ENCODE results near the gene PRXL2B. TPM values are rescaled to one million over a fixed set of nuclear protein-coding genes. Genes with fewer than 3 reads are reported as not detected.
A peak's percentile ranks its signal among the peaks of the same experiment; 100 is the strongest.
"Not testable (repeated sequence)": the region's sequence is repeated elsewhere in the genome, so short reads cannot be mapped to it uniquely, and the experiment has no call there.

PRXL2B gene
- total RNA-seq, 2 donors from 2014 or later, result 34.8 to 39.2 TPM

DNA sequence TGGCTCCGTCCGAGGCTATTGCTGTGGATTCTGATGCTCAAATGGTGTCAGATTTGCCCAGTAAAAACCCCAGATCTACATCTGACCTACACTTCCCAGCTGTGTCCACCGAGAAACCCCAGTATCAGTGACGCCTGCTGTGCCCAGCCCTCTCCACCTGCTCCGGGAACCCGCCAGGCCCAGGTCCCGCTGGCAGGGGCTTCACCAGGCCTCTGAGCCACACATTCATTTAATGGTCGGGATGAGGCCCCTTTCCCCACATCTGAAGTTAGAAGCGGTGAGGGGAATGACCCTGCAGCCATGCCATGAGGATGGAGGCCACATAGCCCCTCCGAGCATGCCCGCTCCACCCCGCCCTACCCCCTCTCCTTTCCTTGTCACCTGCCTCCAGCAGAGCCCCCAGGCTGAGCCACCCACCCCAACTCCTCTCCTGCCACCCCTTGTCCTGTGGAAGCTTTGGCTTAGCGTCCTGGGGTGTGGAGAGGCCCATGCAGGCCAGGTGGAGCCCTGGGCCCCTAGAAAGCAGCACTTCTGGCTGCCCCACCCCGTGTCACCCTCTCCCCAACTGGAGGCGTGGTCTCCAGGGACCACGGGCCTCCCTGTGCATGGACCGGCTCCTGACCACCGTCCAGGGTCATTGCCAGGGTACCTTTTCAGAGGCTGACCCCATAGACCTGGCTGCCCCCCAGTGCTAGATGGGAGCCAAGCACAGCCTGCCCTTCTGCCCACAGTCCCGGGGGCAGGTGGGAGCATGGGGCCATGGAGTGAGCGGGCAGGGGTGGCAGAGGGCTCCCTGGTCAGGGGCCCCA is 22.4 kb upstream of the PRXL2B start:
- Mint-ChIP-seq H3K36me3 (ENCODE audit: insufficient read depth in 2 of 2) (peaks cover 3% of the 10 kb centered on the region in 2 donors), H3K27me3 (ENCODE audit: low read depth) (no peaks in the 10 kb centered on the region), H3K27ac (no peak overlapping the region), H3K4me3 (no peak overlapping the region), H3K9me3 (no peaks in the 10 kb centered on the region), H3K4me1 (ENCODE audit: low read depth) (peaks cover 10% of the 10 kb centered on the region)
- no peak for DNase-seq
- ATAC-seq (replicated peaks in 1 of 2), result no peak

DNA sequence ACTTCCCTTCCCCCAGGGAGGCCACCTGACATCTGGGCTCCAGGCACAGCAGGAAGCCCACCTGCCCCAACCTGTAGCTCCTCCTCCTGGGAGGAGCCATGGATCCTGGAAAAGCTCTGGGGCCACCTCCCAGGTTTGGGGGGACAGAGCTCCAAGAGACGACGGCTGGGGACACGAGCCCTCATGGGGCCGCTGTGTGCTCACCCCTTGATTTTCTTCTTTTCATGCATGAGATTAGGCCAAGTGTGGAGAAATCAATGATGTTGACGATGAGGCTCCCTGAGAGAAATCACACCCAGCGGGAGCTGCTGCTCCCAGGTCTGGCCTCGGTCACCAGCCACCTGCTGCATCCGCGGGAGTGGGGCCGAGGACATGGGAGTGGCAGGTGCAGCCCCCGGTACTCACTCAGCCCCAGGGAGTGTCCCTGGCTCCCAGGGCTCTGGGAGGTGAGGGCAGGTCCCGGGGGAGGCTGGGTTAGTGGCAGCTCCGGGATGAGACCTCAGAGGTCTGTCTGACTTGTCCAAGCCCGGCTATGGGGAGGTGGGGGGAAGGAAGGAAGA is 21.7 kb upstream of the PRXL2B start:
- DNase-seq (no peak), ATAC-seq (replicated peaks in 1 of 2) (no peak)
- Mint-ChIP-seq H3K27me3 (ENCODE audit: low read depth) (no peaks in the 10 kb centered on the region), H3K4me3 (no peak overlapping the region), H3K9me3 (no peaks in the 10 kb centered on the region), H3K27ac (no peak overlapping the region), H3K36me3 (ENCODE audit: insufficient read depth in 2 of 2) (peaks cover 3% of the 10 kb centered on the region in 2 donors), H3K4me1 (ENCODE audit: low read depth) (peaks cover 10% of the 10 kb centered on the region)

DNA sequence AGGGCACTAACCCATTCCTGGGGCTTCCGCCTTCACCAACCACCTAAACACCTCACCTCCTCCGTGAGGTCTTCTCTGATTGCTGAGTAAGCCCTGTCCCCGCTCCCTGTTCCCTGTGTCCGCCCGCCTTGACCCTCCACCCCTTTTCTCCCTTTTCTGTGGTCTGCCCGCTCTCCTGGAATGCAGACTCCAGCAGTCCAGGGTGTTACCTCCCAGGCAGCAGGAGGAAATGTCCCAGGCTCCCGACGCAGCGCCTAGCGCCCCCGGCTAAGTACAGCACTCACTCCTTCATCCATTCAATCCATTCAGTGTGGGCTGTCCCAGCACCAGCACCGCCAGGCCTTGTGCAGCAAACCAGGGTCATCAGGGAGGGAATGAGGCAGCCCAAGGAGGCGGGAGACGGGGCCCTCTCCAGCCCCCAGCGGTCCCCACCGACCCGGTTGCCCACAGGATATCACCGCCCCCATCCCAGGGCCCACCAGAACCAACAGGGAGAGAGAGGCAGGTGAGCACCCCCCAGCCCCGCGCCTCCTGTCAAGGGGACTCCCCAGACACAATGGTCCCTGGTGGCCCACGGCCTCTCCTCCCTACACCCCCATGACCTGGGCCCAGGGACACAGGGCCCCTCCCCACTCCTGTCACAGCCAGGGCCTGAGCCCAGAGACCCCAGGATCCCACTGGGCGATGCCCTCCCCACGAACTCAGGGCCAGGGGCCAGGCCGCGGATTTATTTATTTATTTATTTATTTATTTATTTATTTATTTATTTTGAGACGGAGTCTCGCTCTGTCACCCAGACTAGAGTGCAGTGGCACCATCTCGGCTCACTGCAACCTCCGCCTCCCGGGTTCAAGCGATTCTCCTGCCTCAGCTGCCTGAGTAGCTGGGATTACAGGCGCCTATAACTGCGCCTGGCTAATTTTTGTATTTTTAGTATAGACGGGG is 20.2 kb upstream of the PRXL2B start:
- H3K27ac Mint-ChIP-seq, result no peak overlapping the region
- no peaks in the 10 kb centered on the region for H3K27me3 Mint-ChIP-seq (ENCODE audit: low read depth)
- DNase-seq, result no peak
- H3K4me1 Mint-ChIP-seq (ENCODE audit: low read depth), result peaks cover 7% of the 10 kb centered on the region
- ATAC-seq (replicated peaks in 1 of 2), result no peak
- H3K9me3 Mint-ChIP-seq, result no peaks in the 10 kb centered on the region
- peaks cover under 1 to 2% of the 10 kb centered on the region in 2 donors for H3K36me3 Mint-ChIP-seq (ENCODE audit: insufficient read depth in 2 of 2)
- no peak overlapping the region for H3K4me3 Mint-ChIP-seq

DNA sequence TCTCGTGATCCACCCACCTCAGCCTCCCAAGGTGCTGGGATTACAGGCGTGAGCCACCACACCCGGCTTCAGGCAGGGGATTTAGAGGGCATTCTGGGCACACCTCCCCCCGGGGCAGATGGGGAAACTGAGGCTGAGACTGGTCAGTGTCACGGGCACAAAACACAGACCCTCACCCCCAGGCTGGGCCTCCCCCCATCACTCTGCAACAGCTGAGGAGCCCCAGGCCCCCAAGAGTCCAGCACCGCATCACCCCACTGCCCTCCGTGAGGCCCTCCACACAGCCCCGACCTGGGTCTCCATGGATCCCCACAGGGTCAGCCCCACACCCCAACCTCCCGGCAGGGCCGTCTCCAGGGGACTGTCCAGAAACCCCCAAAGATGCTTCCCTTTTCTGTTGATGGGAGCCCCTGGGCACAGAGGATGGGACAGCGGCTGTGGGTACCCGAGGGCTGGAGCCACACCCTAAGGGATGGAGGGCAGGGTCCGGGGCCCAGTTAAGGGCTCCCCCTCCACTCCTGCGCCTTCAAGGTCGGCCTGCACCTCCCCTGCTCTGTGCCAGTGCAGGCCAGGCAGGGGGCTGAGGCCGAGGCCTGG is 19.4 kb upstream of the PRXL2B start:
- no peaks in the 10 kb centered on the region for H3K27me3 Mint-ChIP-seq (ENCODE audit: low read depth)
- no peak overlapping the region for H3K4me3 Mint-ChIP-seq
- DNase-seq (no peak), ATAC-seq (replicated peaks in 1 of 2) (peak in 1 of 2 donors; percentile 17)
- no peak overlapping the region for H3K27ac Mint-ChIP-seq
- H3K36me3 Mint-ChIP-seq (ENCODE audit: insufficient read depth in 2 of 2), result peaks cover 0 to 2% of the 10 kb centered on the region in 2 donors
- H3K4me1 Mint-ChIP-seq (ENCODE audit: low read depth), result peaks cover 5% of the 10 kb centered on the region
- no peaks in the 10 kb centered on the region for H3K9me3 Mint-ChIP-seq

DNA sequence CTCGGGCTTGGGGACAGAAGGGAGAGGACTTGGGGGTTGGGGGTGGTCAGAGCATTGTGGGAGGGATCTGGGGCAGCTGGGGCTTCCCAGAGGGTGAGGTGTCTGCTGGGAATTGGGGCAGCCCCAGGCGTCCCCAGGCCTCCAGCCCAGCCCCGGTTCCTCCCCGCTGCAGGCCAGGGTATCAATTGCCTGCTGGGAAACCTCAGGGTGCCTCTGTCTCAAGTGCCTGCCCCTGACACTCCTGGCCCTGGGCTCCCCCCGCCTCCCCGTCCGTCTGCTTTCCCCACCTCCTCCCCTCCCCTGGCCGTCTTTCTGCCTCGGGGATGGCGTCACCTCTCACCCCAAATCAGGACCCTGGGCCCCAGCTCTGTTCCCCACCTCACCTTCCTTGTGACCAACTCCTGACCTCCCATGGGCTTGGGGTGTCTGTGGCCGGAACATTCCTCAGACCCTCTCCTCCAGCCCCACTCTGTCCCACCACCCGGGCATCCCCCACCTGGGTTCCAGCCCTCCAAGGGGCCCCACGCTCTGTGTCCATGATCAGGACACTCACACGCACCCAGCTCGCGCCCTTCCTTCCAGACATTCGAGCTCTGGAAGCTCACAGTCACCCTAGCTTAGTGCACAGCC is 18.3 kb upstream of the PRXL2B start:
- not testable (repeated sequence) for H3K36me3 Mint-ChIP-seq (ENCODE audit: insufficient read depth in 2 of 2); H3K4me1 Mint-ChIP-seq (ENCODE audit: low read depth); H3K27ac Mint-ChIP-seq

DNA sequence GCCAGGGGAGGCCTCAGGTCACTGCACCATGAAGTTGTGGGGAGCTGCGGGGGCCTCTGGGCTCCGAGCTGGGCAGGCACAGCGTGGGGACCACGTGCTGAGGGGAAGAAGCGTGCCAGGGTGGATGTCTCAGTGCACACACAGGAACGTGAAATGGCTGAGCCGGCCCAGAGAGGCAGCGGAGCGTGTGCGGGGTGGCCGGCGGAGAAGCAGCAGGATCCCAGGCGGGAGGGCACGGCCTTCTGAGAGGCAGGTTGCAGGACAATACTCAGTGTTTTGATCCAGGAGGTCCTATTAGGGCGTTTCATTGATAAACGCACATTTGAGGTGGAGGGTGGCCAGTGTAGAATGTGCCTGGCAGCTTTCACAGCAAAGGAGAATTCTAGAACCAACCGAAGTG is 17.5 kb upstream of the PRXL2B start:
- Mint-ChIP-seq H3K27me3 (ENCODE audit: low read depth) (no peaks in the 10 kb centered on the region), H3K27ac (no peak overlapping the region), H3K4me3 (no peak overlapping the region), H3K9me3 (peaks cover 13 to 14% of the 10 kb centered on the region in 2 donors), H3K4me1 (ENCODE audit: low read depth) (peaks cover 5% of the 10 kb centered on the region), H3K36me3 (ENCODE audit: insufficient read depth in 2 of 2) (peaks cover 17% of the 10 kb centered on the region in 2 donors)
- no peak for ATAC-seq (replicated peaks in 1 of 2)
- no peak for DNase-seq

More for the DNA sequence above, 18.3 kb upstream of the PRXL2B start:
- H3K9me3 Mint-ChIP-seq; H3K4me3 Mint-ChIP-seq; DNase-seq; H3K27me3 Mint-ChIP-seq (ENCODE audit: low read depth): not testable (repeated sequence)
- peak in 1 of 2 donors; percentile 22 for ATAC-seq (replicated peaks in 1 of 2)

DNA sequence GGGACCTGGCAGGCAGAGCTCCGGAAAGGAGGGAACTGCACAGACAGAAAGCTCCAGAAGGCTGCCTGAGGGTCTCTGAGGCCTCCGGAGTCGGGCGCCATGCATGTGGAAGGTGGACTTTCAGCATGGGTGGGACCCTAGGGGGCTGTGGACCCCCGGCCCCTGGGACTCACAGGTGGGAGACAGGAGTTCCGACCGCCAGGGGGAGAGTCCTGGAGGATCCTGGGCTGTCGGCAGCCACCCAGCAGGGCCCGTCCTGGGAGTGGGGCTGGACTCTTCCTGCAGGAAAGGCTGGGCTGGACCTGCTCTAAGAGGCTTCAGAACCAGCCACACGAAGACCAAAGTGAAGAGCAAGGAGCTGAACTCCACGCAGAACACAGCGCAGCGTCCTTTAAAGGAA is 16.9 kb upstream of the PRXL2B start:
- ATAC-seq (replicated peaks in 1 of 2); H3K4me1 Mint-ChIP-seq (ENCODE audit: low read depth); DNase-seq; H3K4me3 Mint-ChIP-seq; H3K27me3 Mint-ChIP-seq (ENCODE audit: low read depth); H3K27ac Mint-ChIP-seq: not testable (repeated sequence)
- Mint-ChIP-seq H3K9me3 (peaks cover 13 to 19% of the 10 kb centered on the region in 2 donors), H3K36me3 (ENCODE audit: insufficient read depth in 2 of 2) (peaks cover 19 to 20% of the 10 kb centered on the region in 2 donors)

DNA sequence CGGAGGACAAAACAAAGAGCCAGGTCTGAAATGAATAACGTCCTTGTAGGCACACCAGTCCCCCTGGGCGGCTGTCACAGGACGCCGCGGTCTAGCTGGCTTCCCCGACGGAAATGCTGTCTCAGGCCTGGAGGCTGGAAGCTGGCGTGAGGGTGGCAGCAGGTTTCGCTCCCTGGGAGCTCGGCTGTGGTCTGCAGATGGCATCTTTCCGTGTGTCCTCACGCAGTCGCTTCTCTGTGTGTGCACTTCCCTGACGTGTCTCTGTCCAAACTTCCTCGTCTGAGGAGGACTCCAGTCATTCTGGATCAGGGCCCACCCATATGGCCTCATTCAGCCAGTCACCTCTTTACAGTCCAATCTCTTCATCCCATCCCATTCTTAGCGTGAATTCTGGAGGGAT is 16.2 kb upstream of the PRXL2B start:
- Mint-ChIP-seq H3K27me3 (ENCODE audit: low read depth) (no peaks in the 10 kb centered on the region), H3K4me3 (no peak overlapping the region), H3K9me3 (peaks cover 13 to 19% of the 10 kb centered on the region in 2 donors), H3K36me3 (ENCODE audit: insufficient read depth in 2 of 2) (peaks cover 19 to 20% of the 10 kb centered on the region in 2 donors), H3K4me1 (ENCODE audit: low read depth) (no peaks in the 10 kb centered on the region), H3K27ac (no peak overlapping the region)
- ATAC-seq (replicated peaks in 1 of 2) (no peak), DNase-seq (no peak)

DNA sequence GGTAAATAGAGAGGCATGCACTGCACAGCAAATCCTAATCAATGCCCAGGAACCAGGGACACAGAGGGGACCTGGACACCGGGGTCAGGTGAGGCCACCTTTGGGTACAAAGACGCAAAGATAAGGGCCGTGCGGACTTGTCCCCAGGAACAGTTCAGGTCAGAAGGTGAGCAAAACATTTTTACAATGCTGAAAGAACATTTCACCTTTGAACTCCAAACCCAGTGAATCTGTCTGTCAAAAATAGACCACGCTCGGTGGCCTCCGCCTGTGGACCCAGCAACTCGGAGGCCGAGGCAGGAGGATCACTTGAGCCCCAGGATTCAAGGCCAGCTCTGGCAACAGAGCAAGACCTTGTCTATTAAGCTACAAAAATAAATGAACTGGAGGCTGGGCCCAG is 15.2 kb upstream of the PRXL2B start:
- Mint-ChIP-seq H3K27me3 (ENCODE audit: low read depth) (no peaks in the 10 kb centered on the region), H3K27ac (no peak overlapping the region), H3K9me3 (peaks cover 13 to 19% of the 10 kb centered on the region in 2 donors), H3K4me3 (no peak overlapping the region), H3K4me1 (ENCODE audit: low read depth) (peaks cover 5% of the 10 kb centered on the region), H3K36me3 (ENCODE audit: insufficient read depth in 2 of 2) (peaks cover 19 to 20% of the 10 kb centered on the region in 2 donors)
- ATAC-seq (replicated peaks in 1 of 2) (no peak), DNase-seq (no peak)

DNA sequence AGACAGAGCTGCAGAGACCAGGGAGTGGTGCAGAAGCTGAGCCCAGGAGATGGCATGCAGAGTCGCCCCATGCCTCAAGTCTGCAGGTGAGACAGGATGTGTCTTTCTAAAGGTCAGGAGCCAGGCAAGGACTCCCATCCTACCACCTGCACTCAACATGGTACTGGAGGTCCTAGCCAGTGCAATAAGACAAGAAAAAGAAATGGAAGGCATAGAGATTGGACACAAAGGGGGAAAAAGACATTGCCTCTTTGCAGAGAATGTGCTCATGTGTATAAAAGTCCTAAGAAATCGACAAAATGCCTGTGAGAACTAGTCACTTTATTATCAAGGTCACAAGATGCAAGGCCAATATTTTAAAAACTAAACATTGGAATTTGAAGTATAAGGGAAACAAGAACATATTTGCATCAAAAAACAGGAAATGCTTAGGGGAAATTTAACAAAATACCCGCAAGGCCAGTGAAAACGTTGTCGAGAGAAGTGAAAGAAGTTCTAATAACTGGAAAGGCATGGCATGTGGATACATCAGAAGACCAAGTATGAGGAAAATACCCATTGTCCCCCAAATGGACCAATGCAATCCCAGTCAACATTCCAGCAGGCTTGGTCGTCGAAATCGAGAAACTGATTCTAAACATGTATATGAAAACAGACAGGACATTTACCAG is 13.2 kb upstream of the PRXL2B start:
- H3K27ac Mint-ChIP-seq, result peak overlapping the region; percentile 13
- no peak overlapping the region for H3K4me3 Mint-ChIP-seq
- H3K4me1 Mint-ChIP-seq (ENCODE audit: low read depth), result peaks cover 23% of the 10 kb centered on the region
- H3K9me3 Mint-ChIP-seq, result peaks cover 13 to 19% of the 10 kb centered on the region in 2 donors
- DNase-seq (no peak), ATAC-seq (replicated peaks in 1 of 2) (no peak)
- H3K36me3 Mint-ChIP-seq (ENCODE audit: insufficient read depth in 2 of 2), result peaks cover 19 to 20% of the 10 kb centered on the region in 2 donors
- no peaks in the 10 kb centered on the region for H3K27me3 Mint-ChIP-seq (ENCODE audit: low read depth)

DNA sequence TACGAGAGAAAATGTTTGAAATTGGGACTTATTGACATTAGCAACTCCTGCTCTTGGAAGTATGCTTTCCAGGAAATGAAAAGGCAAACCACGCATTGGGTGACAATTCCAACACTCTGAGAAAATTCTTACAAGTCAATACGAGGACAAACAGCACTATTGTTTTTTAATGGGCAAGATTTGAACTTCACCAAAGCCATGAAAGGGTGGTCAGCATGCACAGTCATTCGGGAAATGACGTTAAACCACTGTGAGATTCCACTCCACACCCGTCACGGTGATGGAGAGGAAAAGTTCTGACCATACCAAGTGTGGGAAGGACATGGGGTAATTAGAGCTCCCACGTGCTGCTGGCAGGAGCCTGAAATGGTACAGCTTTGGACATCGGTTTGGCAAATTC is 12.2 kb upstream of the PRXL2B start:
- H3K27me3 Mint-ChIP-seq (ENCODE audit: low read depth), result no peaks in the 10 kb centered on the region
- ATAC-seq (replicated peaks in 1 of 2) (no peak), DNase-seq (no peak)
- H3K4me1 Mint-ChIP-seq (ENCODE audit: low read depth), result peaks cover 33% of the 10 kb centered on the region
- H3K9me3 Mint-ChIP-seq, result peaks cover 13 to 21% of the 10 kb centered on the region in 2 donors
- H3K27ac Mint-ChIP-seq, result peak overlapping the region; percentile 13
- H3K4me3 Mint-ChIP-seq, result no peak overlapping the region
- H3K36me3 Mint-ChIP-seq (ENCODE audit: insufficient read depth in 2 of 2), result peaks cover 20 to 22% of the 10 kb centered on the region in 2 donors

Data from activated T-cell treated with anti-CD3 and anti-CD28 coated beads, Interleukin-2, amount 50 U/mL, for 72 hours (primary cell).